ENCODE data around the gene DEGS2. TPM values are rescaled to one million over a fixed set of nuclear protein-coding genes. Genes with fewer than 3 reads are reported as not detected.

Gene DEGS2
- total RNA-seq, 1 experiment from 2014 or later = not detected

DNA sequence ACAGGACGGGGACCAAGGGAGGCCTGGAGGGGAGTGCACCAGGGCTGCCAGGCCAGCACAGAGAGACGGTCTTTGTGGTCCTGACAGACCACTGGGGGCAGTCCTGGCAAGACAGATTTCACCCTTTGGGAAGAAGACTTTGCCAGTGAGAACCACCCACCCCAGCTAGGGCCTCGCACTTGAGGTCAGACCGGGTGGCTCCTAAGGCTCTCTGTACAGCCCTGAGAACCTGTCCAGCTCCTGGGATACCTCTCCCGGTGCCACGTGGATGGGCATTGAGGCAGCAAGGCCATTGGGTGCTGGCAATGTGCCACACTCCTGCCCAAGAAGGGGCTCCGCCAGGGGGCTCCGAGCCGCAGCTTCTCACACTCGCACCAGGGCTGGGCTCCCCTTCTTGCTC lies 42.4 kb downstream of the DEGS2 start:
- no TSS peak for BruUV-seq (replicated peaks)
- DNase-seq (ENCODE audit: low spot score) = no peak
- ChIA-PET CTCF (no interaction called here), POLR2A (ENCODE audit: low non-redundant PET) (interaction anchor here (0.5 kb wide), 1 partner anchor 122 kb away, joined by 9 read pairs; the partner anchor contains the start of gene YY1)
- Histone ChIP-seq H3K4me3 (ENCODE audit: low read depth, low read length, poor library complexity, severe bottlenecking) (no peak overlapping the region), H3K9me3 (ENCODE audit: low read depth, low read length, poor library complexity, severe bottlenecking) (no peaks in the 10 kb centered on the region), H3K4me1 (ENCODE audit: insufficient read depth, low read length, poor library complexity, severe bottlenecking) (no peaks in the 10 kb centered on the region), H3K27me3 (replicated peaks; ENCODE audit: insufficient read depth, low read depth, low read length, poor library complexity) (no peaks in the 10 kb centered on the region), H3K36me3 (ENCODE audit: insufficient read depth, low read length, poor library complexity, severe bottlenecking) (no peaks in the 10 kb centered on the region), H3K27ac (ENCODE audit: low read depth, low read length, poor library complexity, severe bottlenecking) (no peak overlapping the region)
- intact Hi-C loops (cut with micrococcal nuclease; ENCODE audit: unreplicated experiment) = no loop called here
- TF ChIP-seq EZH2 (IDR thresholded peaks at IDR 0.05; ENCODE audit: borderline replicate concordance, low read depth, low read length, poor library complexity, severe bottlenecking) = no peak
- TF ChIP-seq, protein P1, sequence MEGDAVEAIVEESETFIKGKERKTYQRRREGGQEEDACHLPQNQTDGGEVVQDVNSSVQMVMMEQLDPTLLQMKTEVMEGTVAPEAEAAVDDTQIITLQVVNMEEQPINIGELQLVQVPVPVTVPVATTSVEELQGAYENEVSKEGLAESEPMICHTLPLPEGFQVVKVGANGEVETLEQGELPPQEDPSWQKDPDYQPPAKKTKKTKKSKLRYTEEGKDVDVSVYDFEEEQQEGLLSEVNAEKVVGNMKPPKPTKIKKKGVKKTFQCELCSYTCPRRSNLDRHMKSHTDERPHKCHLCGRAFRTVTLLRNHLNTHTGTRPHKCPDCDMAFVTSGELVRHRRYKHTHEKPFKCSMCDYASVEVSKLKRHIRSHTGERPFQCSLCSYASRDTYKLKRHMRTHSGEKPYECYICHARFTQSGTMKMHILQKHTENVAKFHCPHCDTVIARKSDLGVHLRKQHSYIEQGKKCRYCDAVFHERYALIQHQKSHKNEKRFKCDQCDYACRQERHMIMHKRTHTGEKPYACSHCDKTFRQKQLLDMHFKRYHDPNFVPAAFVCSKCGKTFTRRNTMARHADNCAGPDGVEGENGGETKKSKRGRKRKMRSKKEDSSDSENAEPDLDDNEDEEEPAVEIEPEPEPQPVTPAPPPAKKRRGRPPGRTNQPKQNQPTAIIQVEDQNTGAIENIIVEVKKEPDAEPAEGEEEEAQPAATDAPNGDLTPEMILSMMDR (conservative IDR thresholded peaks at IDR 0.05; ENCODE audit: low read depth, low read length) = no peak

DNA sequence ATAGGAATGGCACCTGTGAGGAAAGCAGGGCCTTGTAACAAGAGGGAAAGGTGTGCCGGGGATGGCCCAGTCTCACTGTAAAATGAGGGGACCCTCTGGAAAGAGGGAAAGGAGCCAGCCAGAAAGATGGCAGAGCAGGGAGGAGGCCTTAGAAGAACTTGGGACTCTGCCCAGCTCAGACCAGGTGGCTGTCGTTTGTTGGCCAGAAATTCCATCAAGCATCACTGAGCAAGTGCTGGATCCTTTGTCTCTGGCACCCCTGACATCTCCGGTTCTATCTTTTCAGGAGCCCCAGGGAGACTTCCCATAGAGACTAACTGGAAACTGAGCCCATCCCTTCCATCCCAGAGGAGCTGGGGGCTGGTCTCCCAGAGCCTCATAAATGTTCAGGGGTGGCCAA lies 43.3 kb downstream of the DEGS2 start:
- no peak overlapping the region for H3K4me3 ChIP-seq (ENCODE audit: low read depth, low read length, poor library complexity, severe bottlenecking)
- no peak for DNase-seq (ENCODE audit: low spot score)
- no peak for TF ChIP-seq EZH2 (IDR thresholded peaks at IDR 0.05; ENCODE audit: borderline replicate concordance, low read depth, low read length, poor library complexity, severe bottlenecking)
- TF ChIP-seq, protein P1 (conservative IDR thresholded peaks at IDR 0.05; ENCODE audit: low read depth, low read length) = no peak
- H3K27me3 ChIP-seq (replicated peaks; ENCODE audit: insufficient read depth, low read depth, low read length, poor library complexity) = no peaks in the 10 kb centered on the region
- H3K9me3 ChIP-seq (ENCODE audit: low read depth, low read length, poor library complexity, severe bottlenecking) = no peaks in the 10 kb centered on the region
- POLR2A ChIA-PET (ENCODE audit: low non-redundant PET) = no interaction called here
- CTCF ChIA-PET = no interaction called here
- H3K4me1 ChIP-seq (ENCODE audit: insufficient read depth, low read length, poor library complexity, severe bottlenecking) = no peaks in the 10 kb centered on the region
- no peaks in the 10 kb centered on the region for H3K36me3 ChIP-seq (ENCODE audit: insufficient read depth, low read length, poor library complexity, severe bottlenecking)
- intact Hi-C loops (cut with micrococcal nuclease; ENCODE audit: unreplicated experiment) = no loop called here
- no peak overlapping the region for H3K27ac ChIP-seq (ENCODE audit: low read depth, low read length, poor library complexity, severe bottlenecking)
- BruUV-seq (replicated peaks) = no TSS peak

DNA sequence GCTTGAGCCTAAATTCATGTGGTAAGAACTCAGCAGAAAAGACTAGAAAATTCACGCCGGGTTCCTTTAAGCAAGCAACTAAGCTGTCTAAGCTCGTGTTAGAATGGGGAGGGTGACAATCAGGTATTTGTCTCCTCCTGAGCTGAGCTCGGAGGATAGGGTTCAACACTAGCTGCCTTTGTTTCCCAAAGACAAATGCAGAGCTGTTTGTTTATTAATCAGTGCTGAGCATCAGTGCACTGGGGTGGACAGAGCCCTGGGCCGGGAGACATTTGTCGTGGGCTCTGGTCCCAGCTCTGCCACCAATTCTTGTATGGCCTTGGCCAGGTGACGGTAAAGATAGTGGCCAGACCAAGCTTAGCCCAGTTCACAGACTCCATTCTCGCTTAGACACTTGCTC lies 43.7 kb downstream of the DEGS2 start:
- no TSS peak for BruUV-seq (replicated peaks)
- Histone ChIP-seq H3K36me3 (ENCODE audit: insufficient read depth, low read length, poor library complexity, severe bottlenecking) (no peaks in the 10 kb centered on the region), H3K9me3 (ENCODE audit: low read depth, low read length, poor library complexity, severe bottlenecking) (no peaks in the 10 kb centered on the region), H3K4me1 (ENCODE audit: insufficient read depth, low read length, poor library complexity, severe bottlenecking) (no peaks in the 10 kb centered on the region), H3K27me3 (replicated peaks; ENCODE audit: insufficient read depth, low read depth, low read length, poor library complexity) (no peaks in the 10 kb centered on the region), H3K27ac (ENCODE audit: low read depth, low read length, poor library complexity, severe bottlenecking) (no peak overlapping the region), H3K4me3 (ENCODE audit: low read depth, low read length, poor library complexity, severe bottlenecking) (no peak overlapping the region)
- intact Hi-C loops (cut with micrococcal nuclease; ENCODE audit: unreplicated experiment) = no loop called here
- CTCF ChIA-PET = no interaction called here
- TF ChIP-seq, protein P1 (conservative IDR thresholded peaks at IDR 0.05; ENCODE audit: low read depth, low read length) = no peak
- TF ChIP-seq EZH2 (IDR thresholded peaks at IDR 0.05; ENCODE audit: borderline replicate concordance, low read depth, low read length, poor library complexity, severe bottlenecking) = no peak
- POLR2A ChIA-PET (ENCODE audit: low non-redundant PET) = no interaction called here
- no peak for DNase-seq (ENCODE audit: low spot score)

All from A673 (cell line).